ENCODE data around the gene UAP1L1.

The UAP1L1 gene

DNA sequence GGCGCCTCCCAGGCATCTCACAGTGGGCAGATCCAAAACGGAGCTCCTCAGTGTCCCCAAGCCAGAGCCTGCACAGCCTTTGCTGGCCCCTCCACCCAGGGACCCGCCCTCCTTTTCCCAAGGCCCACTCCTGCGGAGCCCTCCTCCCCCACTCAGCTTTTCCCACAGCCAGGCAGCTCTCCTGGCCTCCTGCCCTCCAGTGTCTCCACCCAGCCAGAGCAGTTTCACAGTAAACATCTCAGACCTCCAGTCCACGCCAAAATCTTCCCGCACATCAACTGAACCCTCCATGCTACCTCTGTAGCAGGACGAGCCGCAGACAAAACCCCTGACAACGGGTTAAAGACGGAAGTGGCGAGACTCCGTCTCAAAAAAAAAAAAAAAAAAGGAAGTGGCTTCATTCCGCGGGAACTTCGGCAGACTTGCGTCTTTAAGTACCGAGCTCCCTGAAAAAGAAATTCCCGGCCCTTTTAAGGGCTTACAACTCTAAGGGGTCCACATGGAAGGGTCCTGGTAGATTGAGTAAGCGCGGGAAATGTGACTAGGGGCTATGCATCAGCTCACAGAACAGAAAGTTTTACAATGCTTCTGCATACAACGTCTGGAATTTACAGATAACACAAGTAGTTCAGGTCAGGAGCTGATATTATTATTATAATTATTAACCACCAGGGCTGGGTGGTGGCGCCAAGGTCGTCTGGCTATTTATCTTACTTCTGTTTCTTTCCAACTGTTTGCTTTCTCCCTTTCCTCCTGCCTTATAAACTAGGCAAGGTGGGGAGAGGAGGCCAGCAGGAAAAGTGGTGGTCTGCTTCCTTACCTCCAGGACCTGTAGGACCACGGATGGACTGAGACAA is 50.2 kb downstream of the UAP1L1 start:
- TF ChIP-seq, protein P1, sequence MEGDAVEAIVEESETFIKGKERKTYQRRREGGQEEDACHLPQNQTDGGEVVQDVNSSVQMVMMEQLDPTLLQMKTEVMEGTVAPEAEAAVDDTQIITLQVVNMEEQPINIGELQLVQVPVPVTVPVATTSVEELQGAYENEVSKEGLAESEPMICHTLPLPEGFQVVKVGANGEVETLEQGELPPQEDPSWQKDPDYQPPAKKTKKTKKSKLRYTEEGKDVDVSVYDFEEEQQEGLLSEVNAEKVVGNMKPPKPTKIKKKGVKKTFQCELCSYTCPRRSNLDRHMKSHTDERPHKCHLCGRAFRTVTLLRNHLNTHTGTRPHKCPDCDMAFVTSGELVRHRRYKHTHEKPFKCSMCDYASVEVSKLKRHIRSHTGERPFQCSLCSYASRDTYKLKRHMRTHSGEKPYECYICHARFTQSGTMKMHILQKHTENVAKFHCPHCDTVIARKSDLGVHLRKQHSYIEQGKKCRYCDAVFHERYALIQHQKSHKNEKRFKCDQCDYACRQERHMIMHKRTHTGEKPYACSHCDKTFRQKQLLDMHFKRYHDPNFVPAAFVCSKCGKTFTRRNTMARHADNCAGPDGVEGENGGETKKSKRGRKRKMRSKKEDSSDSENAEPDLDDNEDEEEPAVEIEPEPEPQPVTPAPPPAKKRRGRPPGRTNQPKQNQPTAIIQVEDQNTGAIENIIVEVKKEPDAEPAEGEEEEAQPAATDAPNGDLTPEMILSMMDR (conservative IDR thresholded peaks at IDR 0.05; ENCODE audit: low read length): no peak
- no peak for DNase-seq (ENCODE audit: low read depth)
- no peak overlapping the region for H3K4me3 ChIP-seq (ENCODE audit: low read length)

DNA sequence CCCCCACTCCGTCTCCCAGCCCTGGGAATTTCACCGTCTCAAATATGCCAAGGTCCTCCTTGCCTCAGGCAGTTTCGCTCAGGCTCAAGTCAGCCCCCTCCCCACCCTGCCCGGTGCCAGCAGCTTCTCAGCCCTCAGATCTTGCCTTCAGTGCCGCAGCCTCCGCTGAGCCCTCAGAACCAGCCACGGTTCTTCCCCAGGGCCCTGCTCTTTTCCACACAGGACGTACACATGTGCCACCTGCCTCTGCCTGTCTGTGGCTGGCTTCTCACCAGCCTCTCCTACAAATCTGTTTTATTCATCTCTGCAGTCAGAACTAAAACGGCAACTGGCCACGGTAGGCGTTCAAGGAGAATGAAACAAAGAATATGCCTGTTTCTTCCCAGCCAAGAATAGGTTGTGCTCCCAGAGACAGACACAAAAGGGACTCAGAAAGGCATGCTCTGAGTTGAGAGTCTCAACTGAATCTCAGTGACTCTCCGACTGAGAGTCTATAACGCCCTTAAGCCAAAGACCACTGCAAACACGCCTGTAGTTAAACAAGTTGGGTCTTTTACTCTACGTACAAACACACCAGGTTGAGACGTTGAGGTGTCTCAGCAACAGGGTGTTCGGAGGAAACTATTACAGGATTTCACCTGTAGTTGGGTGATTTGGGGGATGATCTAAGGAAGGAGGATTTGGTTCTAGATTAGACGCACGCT is 51.0 kb downstream of the UAP1L1 start:
- TF ChIP-seq, protein P1 (conservative IDR thresholded peaks at IDR 0.05; ENCODE audit: low read length): no peak
- H3K4me3 ChIP-seq (ENCODE audit: low read length): peak overlapping the region; percentile 77
- no peak for DNase-seq (ENCODE audit: low read depth)

DNA sequence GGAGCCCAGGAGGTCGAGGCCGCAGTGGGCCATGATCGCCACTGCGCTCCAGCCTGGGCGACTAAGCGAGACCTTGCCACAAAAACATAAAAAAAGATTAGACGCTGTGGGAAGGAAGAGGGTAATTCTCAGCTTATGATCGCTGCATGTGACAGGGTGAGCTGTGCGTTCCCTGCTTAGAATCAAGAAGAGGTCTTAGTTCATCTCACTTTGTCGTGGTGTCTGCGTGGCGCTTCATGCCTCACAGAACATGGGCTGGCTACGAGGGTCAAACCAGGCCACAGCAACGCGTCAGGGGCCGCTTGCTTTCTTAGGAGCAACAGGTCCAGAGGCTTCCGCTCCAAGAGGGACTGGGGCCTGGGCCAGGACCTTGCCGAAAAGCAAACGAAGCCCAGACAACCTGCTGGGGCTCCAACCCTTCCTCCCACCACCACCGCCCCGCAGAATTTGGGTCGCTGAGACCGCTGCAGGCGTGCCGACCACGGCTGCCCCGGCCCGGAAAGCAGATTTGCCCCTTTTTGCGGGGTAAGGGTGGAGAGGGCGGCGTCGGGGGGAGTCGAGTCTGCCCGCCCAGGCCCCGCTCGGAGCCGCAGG is 51.6 kb downstream of the UAP1L1 start:
- peak overlapping the region; percentile 77 for H3K4me3 ChIP-seq (ENCODE audit: low read length)
- DNase-seq (ENCODE audit: low read depth): peak; percentile 33
- TF ChIP-seq, protein P1 (conservative IDR thresholded peaks at IDR 0.05; ENCODE audit: low read length): no peak

DNA sequence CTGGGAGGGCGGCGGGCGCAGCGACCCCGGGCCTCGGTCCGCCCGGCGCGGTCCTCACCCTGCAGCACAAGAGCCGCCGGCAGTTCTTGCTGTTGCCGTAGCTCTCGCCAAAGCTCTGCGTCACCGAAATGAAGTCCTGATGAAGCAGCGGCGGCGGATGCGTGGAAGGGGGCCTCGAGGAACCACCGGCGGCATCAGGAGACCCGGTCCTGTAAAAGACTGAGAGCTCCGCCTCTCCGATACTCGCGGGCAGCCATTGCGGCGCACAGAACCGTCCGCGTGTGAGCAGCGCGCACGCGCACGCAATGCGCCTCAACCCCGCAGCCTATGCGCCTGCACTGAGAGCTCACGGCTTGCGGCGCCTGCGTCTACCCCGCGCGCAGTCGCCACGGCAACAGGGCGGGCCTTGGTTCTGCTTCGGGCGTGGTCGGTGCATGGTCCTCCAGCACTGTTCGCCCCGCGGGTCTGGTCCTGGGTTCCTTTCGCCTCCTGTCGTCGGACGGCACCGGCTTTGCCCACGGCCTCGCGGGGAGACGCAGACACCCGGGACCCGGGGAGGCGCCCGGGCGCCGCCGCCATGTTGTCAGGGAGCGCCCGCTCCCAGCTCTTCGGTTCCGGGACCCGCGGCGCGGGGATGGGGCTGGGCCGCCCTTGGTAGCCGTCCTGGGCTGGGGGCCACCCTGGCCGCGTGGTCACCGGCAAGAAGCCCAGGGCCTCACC is 52.3 kb downstream of the UAP1L1 start:
- peak; percentile 91 for DNase-seq (ENCODE audit: low read depth)
- TF ChIP-seq, protein P1 (conservative IDR thresholded peaks at IDR 0.05; ENCODE audit: low read length): no peak
- peak overlapping the region; percentile 77 for H3K4me3 ChIP-seq (ENCODE audit: low read length)

DNA sequence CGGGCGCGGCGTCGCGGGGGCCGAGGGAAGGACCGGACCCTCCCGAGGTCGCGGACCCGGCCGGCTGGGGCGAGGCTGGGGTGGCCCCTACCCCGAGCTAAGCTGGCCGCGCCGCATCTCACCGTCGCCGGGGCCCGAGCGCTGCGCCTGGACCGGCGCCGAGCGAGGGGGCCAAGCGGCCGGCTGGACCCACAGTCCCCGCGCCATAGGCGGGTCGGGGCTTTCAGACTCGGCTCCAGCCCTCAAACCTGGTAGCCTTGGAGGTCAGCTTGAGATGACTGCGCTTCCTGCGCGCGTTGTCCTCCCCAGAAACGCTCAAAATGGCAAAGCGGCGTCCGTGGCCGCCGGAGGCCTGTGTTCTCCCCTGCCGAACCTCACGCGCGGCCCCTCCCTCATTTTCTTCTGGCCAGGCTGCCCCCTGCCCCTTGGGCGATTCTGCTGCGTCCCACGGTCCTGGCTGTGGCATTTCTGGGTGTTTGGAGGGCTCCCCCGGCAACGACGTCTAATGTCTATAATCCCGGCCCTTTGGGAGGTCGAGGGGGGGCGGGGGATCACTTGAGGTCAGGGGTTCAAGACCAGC is 52.9 kb downstream of the UAP1L1 start:
- TF ChIP-seq, protein P1 (conservative IDR thresholded peaks at IDR 0.05; ENCODE audit: low read length): no peak
- peak overlapping the region; percentile 77 for H3K4me3 ChIP-seq (ENCODE audit: low read length)
- DNase-seq (ENCODE audit: low read depth): no peak
